ENCODE results near the gene PSENEN.

Gene PSENEN

DNA sequence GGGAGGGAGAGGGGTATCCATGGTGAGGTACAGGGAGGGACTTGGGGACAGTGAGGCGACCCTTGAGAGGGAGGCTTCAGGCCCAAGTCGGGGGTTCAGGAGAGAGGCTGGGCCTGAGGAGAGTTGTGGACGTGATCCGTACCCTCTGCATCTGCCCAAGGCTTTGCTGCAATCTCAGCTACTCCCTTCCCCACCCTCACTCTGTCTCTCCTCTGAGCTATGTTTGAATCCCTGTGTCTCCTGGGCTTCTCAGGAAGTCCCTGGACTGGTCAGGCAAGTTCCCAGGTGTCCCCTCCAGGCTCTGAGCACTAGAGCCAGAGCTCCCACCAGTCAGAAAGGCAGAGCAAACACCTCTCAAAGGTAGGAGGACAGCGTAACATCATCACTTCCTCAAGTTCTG, 4.7 kb downstream of the PSENEN start:
- peaks cover 16% of the 10 kb centered on the region in 2 donors for H3K4me1 ChIP-seq (ENCODE audit: control insufficient read depth in 2 of 2, insufficient read depth in 2 of 2, low read length in 2 of 2)
- H3K27me3 ChIP-seq (ENCODE audit: control insufficient read depth in 2 of 2, insufficient read depth in 2 of 2, low read length in 2 of 2) = no peaks in the 10 kb centered on the region
- no peak overlapping the region for H3K27ac ChIP-seq (ENCODE audit: low read depth in 2 of 2, low read length in 2 of 2)
- H3K36me3 ChIP-seq (ENCODE audit: control insufficient read depth in 2 of 2, insufficient read depth in 2 of 2, low read length in 2 of 2) = peaks cover 15 to 18% of the 10 kb centered on the region in 2 donors
- no peak overlapping the region for H3K4me3 ChIP-seq (ENCODE audit: low read length in 2 of 2)
- no peaks in the 10 kb centered on the region for H3K9me3 ChIP-seq (ENCODE audit: control insufficient read depth in 2 of 2, low read length in 2 of 2)
- H3K9ac ChIP-seq (ENCODE audit: low read depth in 1 of 2, low read length in 2 of 2) = no peak overlapping the region

GRCh38 chr19:35751839-35752745, 6.6 kb downstream of the PSENEN start:
- Histone ChIP-seq H3K4me3 (ENCODE audit: low read length in 2 of 2) (no peak overlapping the region), H3K27ac (ENCODE audit: low read depth in 2 of 2, low read length in 2 of 2) (no peak overlapping the region), H3K36me3 (ENCODE audit: control insufficient read depth in 2 of 2, insufficient read depth in 2 of 2, low read length in 2 of 2) (peaks cover 15 to 18% of the 10 kb centered on the region in 2 donors), H3K4me1 (ENCODE audit: control insufficient read depth in 2 of 2, insufficient read depth in 2 of 2, low read length in 2 of 2) (peaks cover 17 to 25% of the 10 kb centered on the region in 2 donors), H3K9ac (ENCODE audit: low read depth in 1 of 2, low read length in 2 of 2) (no peak overlapping the region), H3K9me3 (ENCODE audit: control insufficient read depth in 2 of 2, low read length in 2 of 2) (no peaks in the 10 kb centered on the region), H3K27me3 (ENCODE audit: control insufficient read depth in 2 of 2, insufficient read depth in 2 of 2, low read length in 2 of 2) (peaks cover 0 to 3% of the 10 kb centered on the region in 2 donors)

DNA sequence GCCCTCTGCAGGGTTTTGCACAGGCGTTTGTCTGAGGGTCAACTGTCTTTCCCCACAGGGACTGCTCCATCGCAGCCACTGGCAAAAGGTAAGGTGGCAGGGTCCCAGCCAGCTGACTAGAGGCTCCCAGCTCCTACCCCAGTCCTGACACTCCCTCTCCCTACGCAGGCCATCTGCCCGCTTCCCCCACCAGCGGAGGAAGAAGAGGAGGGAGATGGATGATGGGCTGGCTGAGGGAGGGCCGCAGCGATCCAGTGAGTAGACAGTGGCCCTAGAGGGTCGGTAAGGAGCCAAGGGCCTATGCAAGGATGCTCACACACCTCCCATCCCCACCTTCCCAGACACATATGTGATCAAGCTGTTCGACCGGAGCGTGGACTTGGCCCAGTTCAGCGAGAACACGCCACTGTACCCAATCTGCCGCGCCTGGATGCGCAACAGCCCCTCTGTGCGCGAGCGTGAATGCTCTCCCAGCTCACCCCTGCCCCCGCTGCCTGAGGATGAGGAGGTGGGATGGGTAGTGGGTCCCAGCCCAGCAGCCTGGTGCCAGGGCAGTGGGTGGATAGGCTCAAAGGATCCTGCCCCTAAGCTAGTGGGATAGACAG, 7.4 kb downstream of the PSENEN start:
- H3K4me3 ChIP-seq (ENCODE audit: low read length in 2 of 2) = no peak overlapping the region
- no peak overlapping the region for H3K27ac ChIP-seq (ENCODE audit: low read depth in 2 of 2, low read length in 2 of 2)
- no peaks in the 10 kb centered on the region for H3K9me3 ChIP-seq (ENCODE audit: control insufficient read depth in 2 of 2, low read length in 2 of 2)
- H3K9ac ChIP-seq (ENCODE audit: low read depth in 1 of 2, low read length in 2 of 2) = no peak overlapping the region
- H3K36me3 ChIP-seq (ENCODE audit: control insufficient read depth in 2 of 2, insufficient read depth in 2 of 2, low read length in 2 of 2) = peaks cover 15 to 18% of the 10 kb centered on the region in 2 donors
- H3K27me3 ChIP-seq (ENCODE audit: control insufficient read depth in 2 of 2, insufficient read depth in 2 of 2, low read length in 2 of 2) = peaks cover 0 to 3% of the 10 kb centered on the region in 2 donors
- H3K4me1 ChIP-seq (ENCODE audit: control insufficient read depth in 2 of 2, insufficient read depth in 2 of 2, low read length in 2 of 2) = peaks cover 21 to 28% of the 10 kb centered on the region in 2 donors

- Histone ChIP-seq H3K27me3 (ENCODE audit: control insufficient read depth in 2 of 2, insufficient read depth in 2 of 2, low read length in 2 of 2) (peaks cover 0 to 3% of the 10 kb centered on the region in 2 donors), H3K27ac (ENCODE audit: low read depth in 2 of 2, low read length in 2 of 2) (no peak overlapping the region), H3K4me1 (ENCODE audit: control insufficient read depth in 2 of 2, insufficient read depth in 2 of 2, low read length in 2 of 2) (peaks cover 26 to 28% of the 10 kb centered on the region in 2 donors), H3K9ac (ENCODE audit: low read depth in 1 of 2, low read length in 2 of 2) (no peak overlapping the region), H3K4me3 (ENCODE audit: low read length in 2 of 2) (no peak overlapping the region), H3K36me3 (ENCODE audit: control insufficient read depth in 2 of 2, insufficient read depth in 2 of 2, low read length in 2 of 2) (peaks cover 15 to 18% of the 10 kb centered on the region in 2 donors), H3K9me3 (ENCODE audit: control insufficient read depth in 2 of 2, low read length in 2 of 2) (no peaks in the 10 kb centered on the region)
These were observed 8.4 kb downstream of the PSENEN start for GRCh38 chr19:35753634-35754369.

- Histone ChIP-seq H3K36me3 (ENCODE audit: control insufficient read depth in 2 of 2, insufficient read depth in 2 of 2, low read length in 2 of 2) (peaks cover 15 to 18% of the 10 kb centered on the region in 2 donors), H3K27ac (ENCODE audit: low read depth in 2 of 2, low read length in 2 of 2) (peak overlapping the region in 1 of 2 donors; percentile 97), H3K27me3 (ENCODE audit: control insufficient read depth in 2 of 2, insufficient read depth in 2 of 2, low read length in 2 of 2) (peaks cover 0 to 3% of the 10 kb centered on the region in 2 donors), H3K4me1 (ENCODE audit: control insufficient read depth in 2 of 2, insufficient read depth in 2 of 2, low read length in 2 of 2) (peaks cover 28% of the 10 kb centered on the region in 2 donors), H3K9me3 (ENCODE audit: control insufficient read depth in 2 of 2, low read length in 2 of 2) (no peaks in the 10 kb centered on the region), H3K4me3 (ENCODE audit: low read length in 2 of 2) (no peak overlapping the region), H3K9ac (ENCODE audit: low read depth in 1 of 2, low read length in 2 of 2) (no peak overlapping the region)
These were observed 9.1 kb downstream of the PSENEN start for GRCh38 chr19:35754370-35755130.

GRCh38 chr19:35755131-35755549, 9.7 kb downstream of the PSENEN start:
- Histone ChIP-seq H3K4me3 (ENCODE audit: low read length in 2 of 2) (peak overlapping the region; percentile 48 to 56), H3K9me3 (ENCODE audit: control insufficient read depth in 2 of 2, low read length in 2 of 2) (no peaks in the 10 kb centered on the region), H3K27ac (ENCODE audit: low read depth in 2 of 2, low read length in 2 of 2) (peak overlapping the region; percentile 59 to 97), H3K36me3 (ENCODE audit: control insufficient read depth in 2 of 2, insufficient read depth in 2 of 2, low read length in 2 of 2) (peaks cover 15 to 18% of the 10 kb centered on the region in 2 donors), H3K4me1 (ENCODE audit: control insufficient read depth in 2 of 2, insufficient read depth in 2 of 2, low read length in 2 of 2) (peaks cover 28% of the 10 kb centered on the region in 2 donors), H3K9ac (ENCODE audit: low read depth in 1 of 2, low read length in 2 of 2) (peak overlapping the region in 1 of 2 donors; percentile 47), H3K27me3 (ENCODE audit: control insufficient read depth in 2 of 2, insufficient read depth in 2 of 2, low read length in 2 of 2) (peaks cover 0 to 3% of the 10 kb centered on the region in 2 donors)

DNA sequence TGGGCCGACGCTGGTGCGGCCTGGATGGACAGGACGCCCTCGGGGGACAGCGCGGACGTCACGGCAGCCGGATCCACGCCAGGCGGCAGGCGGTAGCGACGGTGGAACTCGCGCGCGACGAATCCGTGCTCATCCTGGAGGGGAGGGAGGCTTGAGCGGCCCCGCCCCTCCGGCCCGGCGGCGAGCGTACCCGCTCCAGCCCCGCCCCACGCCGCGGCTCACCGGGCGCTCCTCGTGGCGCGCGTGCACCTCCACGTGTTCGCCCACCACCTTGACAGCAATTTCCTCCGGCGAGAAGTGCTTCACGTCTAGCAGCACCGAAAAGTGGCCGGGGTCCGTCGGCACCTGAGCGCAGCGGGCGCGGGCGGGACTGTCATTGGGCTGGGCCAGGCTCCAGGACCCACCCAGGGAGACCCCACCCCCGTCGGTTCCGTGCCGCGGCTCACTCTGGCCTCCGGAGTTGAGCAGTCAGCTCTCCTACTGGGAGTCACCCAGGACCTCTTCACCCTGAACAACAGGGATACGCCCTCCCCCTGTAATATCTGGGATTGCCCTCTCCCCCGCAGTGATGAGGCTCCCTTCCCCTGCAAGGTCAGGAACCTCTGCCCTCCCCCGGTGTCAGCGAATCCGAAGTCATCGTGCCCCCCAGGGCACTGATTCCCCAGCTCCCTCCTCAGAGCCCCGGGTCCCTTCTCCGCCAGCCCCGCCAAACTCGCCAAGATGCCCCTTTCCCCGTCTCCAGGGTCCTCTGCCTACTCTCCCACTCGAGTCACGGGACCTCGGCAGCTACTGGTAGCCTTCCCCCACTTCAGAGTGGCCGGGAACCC, 10.3 kb downstream of the PSENEN start:
- peak overlapping the region; percentile 59 to 97 for H3K27ac ChIP-seq (ENCODE audit: low read depth in 2 of 2, low read length in 2 of 2)
- peaks cover 15 to 18% of the 10 kb centered on the region in 2 donors for H3K36me3 ChIP-seq (ENCODE audit: control insufficient read depth in 2 of 2, insufficient read depth in 2 of 2, low read length in 2 of 2)
- peaks cover 28% of the 10 kb centered on the region in 2 donors for H3K4me1 ChIP-seq (ENCODE audit: control insufficient read depth in 2 of 2, insufficient read depth in 2 of 2, low read length in 2 of 2)
- H3K27me3 ChIP-seq (ENCODE audit: control insufficient read depth in 2 of 2, insufficient read depth in 2 of 2, low read length in 2 of 2) = peaks cover 0 to 3% of the 10 kb centered on the region in 2 donors
- H3K9ac ChIP-seq (ENCODE audit: low read depth in 1 of 2, low read length in 2 of 2) = peak overlapping the region; percentile 47
- H3K9me3 ChIP-seq (ENCODE audit: control insufficient read depth in 2 of 2, low read length in 2 of 2) = no peaks in the 10 kb centered on the region
- H3K4me3 ChIP-seq (ENCODE audit: low read length in 2 of 2) = peak overlapping the region; percentile 48 to 56

DNA sequence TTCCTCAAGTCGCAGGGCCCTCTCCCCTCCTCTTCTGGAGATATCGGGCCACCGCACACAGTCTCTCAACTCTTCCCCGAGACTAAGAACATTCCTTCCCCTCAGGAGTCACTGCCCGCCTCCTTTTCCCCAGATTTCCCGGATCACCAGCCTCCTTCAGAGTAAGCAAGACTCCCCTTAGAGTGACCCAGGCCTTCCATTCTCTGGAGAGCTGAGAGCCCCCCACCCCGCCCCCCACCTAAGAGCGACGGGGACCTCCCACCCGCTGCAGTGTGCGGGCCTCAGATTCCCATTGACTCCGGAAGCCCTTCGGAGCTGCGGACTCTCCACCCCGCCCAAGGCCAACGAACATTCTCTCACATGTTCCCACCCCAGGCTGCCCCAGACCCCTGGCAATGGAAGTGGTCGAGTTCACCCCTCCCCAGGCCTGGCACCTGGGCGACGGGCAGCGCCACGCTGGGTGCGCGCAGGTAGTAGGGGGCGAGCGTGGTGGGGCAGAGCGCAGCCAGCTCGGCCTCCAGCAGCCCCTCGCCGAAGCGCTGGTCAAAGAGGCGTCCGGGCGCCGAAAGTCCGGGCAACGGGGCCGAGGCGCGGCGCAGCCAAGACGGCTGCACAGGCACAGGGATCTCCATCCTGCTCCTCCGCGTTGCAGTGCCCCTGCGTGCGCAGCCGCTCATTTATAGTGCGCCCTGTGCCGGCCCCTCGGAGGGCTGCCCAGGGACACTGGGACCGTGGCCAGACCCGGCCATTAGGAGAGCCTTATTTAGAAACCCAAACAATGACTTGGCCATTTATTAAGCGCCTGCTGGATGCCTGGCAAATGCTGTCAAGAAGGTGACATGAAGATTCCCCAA, 11.2 kb downstream of the PSENEN start, which contains the start of gene HSPB6:
Gene HSPB6, minus strand, starts transcription at position 653 of the 854 bp plus-strand sequence. Its CDS starts 21 bp downstream, at position 632.
- H3K27me3 ChIP-seq (ENCODE audit: control insufficient read depth in 2 of 2, insufficient read depth in 2 of 2, low read length in 2 of 2) = peaks cover 0 to 3% of the 10 kb centered on the region in 2 donors
- H3K4me1 ChIP-seq (ENCODE audit: control insufficient read depth in 2 of 2, insufficient read depth in 2 of 2, low read length in 2 of 2) = peaks cover 28% of the 10 kb centered on the region in 2 donors
- peak within 1 kb of the TSS; percentile 59 to 97 for H3K27ac ChIP-seq (ENCODE audit: low read depth in 2 of 2, low read length in 2 of 2)
- H3K36me3 ChIP-seq (ENCODE audit: control insufficient read depth in 2 of 2, insufficient read depth in 2 of 2, low read length in 2 of 2) = peaks cover 15 to 18% of the 10 kb centered on the region in 2 donors
- no peaks in the 10 kb centered on the region for H3K9me3 ChIP-seq (ENCODE audit: control insufficient read depth in 2 of 2, low read length in 2 of 2)
- peak within 1 kb of the TSS; percentile 47 for H3K9ac ChIP-seq (ENCODE audit: low read depth in 1 of 2, low read length in 2 of 2)
- H3K4me3 ChIP-seq (ENCODE audit: low read length in 2 of 2) = peak within 1 kb of the TSS; percentile 57 to 98

Measured in mucosa of rectum (tissue), 2 donors.